Body of pancreas (tissue), 4 donors: Measurements from ENCODE around the gene LMBRD1. TPM values are rescaled to one million over a fixed set of nuclear protein-coding genes. Genes with fewer than 3 reads are reported as not detected.
A peak's percentile ranks its signal among the peaks of the same experiment; 100 is the strongest.

Source experiments
- ATAC-seq: fragments of 150-250 bp; one replicate; pipeline ENCODE4 v1.9.1; 2016
- DNase-seq, 4 donors: peaks; one replicate each; pipeline ENCODE4 v3.0.0-alpha.2; 2019
- H3K27ac ChIP-seq, 4 donors: fragments of 200-600 bp; sonication (generic); 1 replicate in 3 of 4; 2 replicates in 1 of 4; pipeline versions ENCODE4 v1.5.1 to v1.6.1; 2016 to 2019; ENCODE audit warnings: mild to moderate bottlenecking in 1 of 4, mixed read lengths in 1 of 4, moderate library complexity in 1 of 4
- H3K27me3 ChIP-seq, 2 donors: fragments of 200-600 bp; sonication (generic); one replicate each; pipeline ENCODE4 v1.6.0; 2016; ENCODE audit warnings: mild to moderate bottlenecking in 1 of 2
- H3K36me3 ChIP-seq, 2 donors: fragments of 200-600 bp; sonication (generic); replicated peaks in 1 of 2; 2 replicates each; pipeline ENCODE4 v1.5.1; 2016; ENCODE audit warnings: low read depth in 2 of 2; ENCODE audit not compliant: insufficient read depth in 1 of 2
- H3K4me1 ChIP-seq: fragments of 200-600 bp; sonication (generic); one replicate; pipeline ENCODE4 v1.6.0; 2016
- H3K4me3 ChIP-seq, 2 donors: fragments of 200-600 bp; sonication (generic); 1 replicate in 1 of 2; 2 replicates in 1 of 2; pipeline ENCODE4 v1.5.1; 2016 to 2019
- H3K9me3 ChIP-seq, 3 donors: fragments of 200-600 bp; sonication (generic); 1 replicate in 2 of 3; 2 replicates in 1 of 3; pipeline ENCODE4 v1.5.1; 2016
- CTCF ChIP-seq, 7 experiments: fragments of 450-650 bp in 4 of 7; fragments of 200-600 bp in 3 of 7; sonication (generic) in 3 of 7; IDR thresholded peaks; one replicate each; pipeline ENCODE4 v1.5.1; 2016 to 2019; ENCODE audit warnings: antibody characterized with exemption in 7 of 7
- POLR2A ChIP-seq, 3 donors: fragments of 450-650 bp; IDR thresholded peaks; one replicate each; pipeline ENCODE4 v1.6.1; 2016; ENCODE audit warnings: antibody characterized with exemption in 3 of 3, mild to moderate bottlenecking in 2 of 3
- WGBS, 2 donors: methylation state at CpG; one replicate each; pipeline ENCODE4 v1.1.5; 2017; 5-methylcytosine and 5-hydroxymethylcytosine counted together
- intact Hi-C: fragments of 100-400 bp; cut with DNase I; formaldehyde crosslinking; loops from one replicate; pipeline ENCODE4 v1.15.1; 2023
- total RNA-seq, 2 donors: library from RNA; depleted of rRNA; stranded (reverse); fragments of >200 nt; gene quantifications; one replicate each; pipeline ENCODE4 v1.1.0, GENCODE V29; 2016

The LMBRD1 gene
- total RNA-seq, 2 donors from 2014 or later: 33.9 to 55.3 TPM

DNA sequence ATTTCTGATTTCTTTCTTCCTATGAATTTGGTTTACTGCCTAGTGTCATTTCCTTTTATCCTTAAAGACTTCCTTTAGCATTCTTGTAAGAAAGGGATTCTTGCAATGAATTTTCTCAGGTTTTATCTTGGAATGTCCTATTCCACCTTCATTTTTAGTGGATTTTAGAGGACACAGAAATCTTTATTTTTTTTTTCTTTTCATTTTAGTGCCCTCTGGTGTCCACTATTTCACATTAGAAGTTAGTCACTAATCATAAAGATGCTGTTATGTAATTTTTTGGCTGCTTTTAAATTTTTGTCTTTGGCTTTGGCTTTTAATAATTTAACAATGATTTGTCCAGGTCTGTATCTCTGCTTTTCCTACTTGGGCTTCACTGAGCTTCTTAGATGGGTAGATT, 28.1 kb downstream of the LMBRD1 start:
- TF ChIP-seq POLR2A (IDR thresholded peaks at IDR 0.05) (no peak), CTCF (IDR thresholded peaks at IDR 0.05) (peak in 2 of 7 experiments; percentile 13 to 14)
- no peak for ATAC-seq
- Histone ChIP-seq H3K4me1 (no peaks in the 10 kb centered on the region), H3K27ac (no peak overlapping the region), H3K36me3 (no peaks in the 10 kb centered on the region), H3K4me3 (no peak overlapping the region), H3K9me3 (no peaks in the 10 kb centered on the region), H3K27me3 (no peaks in the 10 kb centered on the region)
- intact Hi-C loops: no loop called here
- no peak for DNase-seq

DNA sequence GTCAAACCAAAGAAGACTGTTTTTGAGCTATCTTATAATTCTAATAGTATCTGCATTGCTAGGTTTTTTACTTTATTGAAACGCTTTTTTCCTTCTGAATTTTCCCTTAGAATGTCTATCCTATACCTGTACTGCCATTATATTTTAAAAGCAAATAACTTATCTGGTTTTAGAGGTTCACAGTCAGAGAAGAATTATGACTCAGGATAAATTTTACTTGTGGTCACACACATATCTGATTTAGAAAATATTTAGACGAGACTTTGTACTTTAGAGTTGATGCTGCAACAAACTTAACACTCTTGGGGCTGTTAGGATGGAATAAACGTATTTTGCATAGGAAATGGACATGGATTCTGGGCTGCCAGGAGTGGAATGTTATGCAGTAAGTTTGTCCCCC, 33.0 kb downstream of the LMBRD1 start:
- Histone ChIP-seq H3K9me3 (no peaks in the 10 kb centered on the region), H3K4me1 (peaks cover 2% of the 10 kb centered on the region), H3K27ac (no peak overlapping the region), H3K4me3 (no peak overlapping the region), H3K27me3 (no peaks in the 10 kb centered on the region), H3K36me3 (no peaks in the 10 kb centered on the region)
- TF ChIP-seq CTCF (IDR thresholded peaks at IDR 0.05) (no peak), POLR2A (IDR thresholded peaks at IDR 0.05) (no peak)
- ATAC-seq: no peak
- intact Hi-C loops: no loop called here
- no peak for DNase-seq
- WGBS, 2 donors: 83% methylated on average over 3 of the region's 3 CpGs

DNA sequence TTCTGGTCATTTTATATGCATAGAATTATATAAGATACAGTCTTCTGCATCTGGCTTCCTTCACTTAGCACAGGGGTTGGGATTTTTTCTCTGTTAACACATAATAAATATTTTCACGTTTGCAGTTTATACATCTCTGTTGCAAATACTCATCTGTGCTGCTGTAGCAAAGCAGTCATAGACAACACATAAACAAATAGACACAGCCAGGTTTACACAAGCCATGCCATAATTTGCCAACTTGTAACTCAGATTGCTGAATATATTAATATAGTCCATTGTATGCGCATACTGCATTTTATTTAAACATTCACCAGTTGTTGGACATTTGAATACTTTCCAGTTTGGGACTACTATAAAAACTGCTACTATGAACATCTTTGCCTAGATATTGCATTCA, 35.0 kb downstream of the LMBRD1 start:
- no peak overlapping the region for H3K4me3 ChIP-seq
- intact Hi-C loops: no loop called here
- H3K27me3 ChIP-seq: no peaks in the 10 kb centered on the region
- 69 to 72% methylated on average over 2 of the region's 2 CpGs for WGBS, 2 donors
- DNase-seq (no peak), ATAC-seq (no peak)
- H3K9me3 ChIP-seq: no peaks in the 10 kb centered on the region
- no peak overlapping the region for H3K27ac ChIP-seq
- TF ChIP-seq CTCF (IDR thresholded peaks at IDR 0.05) (no peak), POLR2A (IDR thresholded peaks at IDR 0.05) (no peak)
- peaks cover 8% of the 10 kb centered on the region for H3K4me1 ChIP-seq
- H3K36me3 ChIP-seq: no peaks in the 10 kb centered on the region

DNA sequence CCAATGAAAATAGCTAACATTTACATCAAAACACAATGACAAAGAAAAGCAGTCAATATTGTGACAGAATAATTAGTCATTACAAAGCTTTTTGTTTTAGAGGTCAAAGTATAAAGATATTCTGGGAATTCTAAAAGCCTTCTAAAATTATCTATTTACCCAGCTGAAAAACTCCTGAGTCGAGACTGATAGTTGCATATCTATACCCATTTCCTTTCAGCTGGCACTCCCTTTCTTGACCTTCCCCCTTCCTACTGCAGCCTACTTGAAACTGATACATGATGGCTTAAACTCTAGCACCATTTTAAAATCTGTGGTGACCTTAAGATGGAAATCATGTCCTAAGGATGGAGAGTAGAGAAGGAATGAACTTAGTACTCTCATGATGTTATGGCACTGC, 38.6 kb downstream of the LMBRD1 start:
- H3K36me3 ChIP-seq: no peaks in the 10 kb centered on the region
- H3K4me1 ChIP-seq: peaks cover 8% of the 10 kb centered on the region
- peak; percentile 21 for ATAC-seq
- 3 to 6% methylated on average over 1 of the region's 1 CpG for WGBS, 2 donors
- peak overlapping the region in 2 of 4 donors; percentile 1 to 17 for H3K27ac ChIP-seq
- H3K4me3 ChIP-seq: no peak overlapping the region
- no peak for DNase-seq
- no peaks in the 10 kb centered on the region for H3K9me3 ChIP-seq
- no peak for TF ChIP-seq POLR2A (IDR thresholded peaks at IDR 0.05)
- TF ChIP-seq CTCF (IDR thresholded peaks at IDR 0.05): no peak
- intact Hi-C loops: no loop called here
- H3K27me3 ChIP-seq: no peaks in the 10 kb centered on the region

DNA sequence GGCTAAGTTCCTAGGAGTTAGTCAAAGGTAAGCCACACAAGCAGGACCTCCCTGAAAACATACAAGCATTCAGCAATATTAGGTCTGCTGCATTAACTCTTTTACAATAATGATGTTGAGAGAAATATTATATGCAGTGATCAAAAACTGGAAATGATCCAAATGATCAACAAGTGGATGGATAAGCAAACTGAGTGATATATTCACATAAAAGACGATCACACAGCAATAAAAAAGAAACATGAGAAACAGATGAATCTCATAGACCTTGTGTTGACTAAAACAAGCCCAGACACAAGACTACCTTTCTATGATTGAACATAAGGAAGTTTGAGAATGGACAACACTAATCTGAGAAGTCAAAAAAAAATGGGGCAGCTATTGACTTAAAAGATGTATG, 39.9 kb downstream of the LMBRD1 start:
- no peak for TF ChIP-seq POLR2A (IDR thresholded peaks at IDR 0.05)
- no peak for TF ChIP-seq CTCF (IDR thresholded peaks at IDR 0.05)
- WGBS, 2 donors: 54 to 63% methylated on average over 1 of the region's 1 CpG
- Histone ChIP-seq H3K4me1 (peaks cover 8% of the 10 kb centered on the region), H3K4me3 (no peak overlapping the region), H3K9me3 (no peaks in the 10 kb centered on the region), H3K27ac (no peak overlapping the region), H3K27me3 (no peaks in the 10 kb centered on the region), H3K36me3 (no peaks in the 10 kb centered on the region)
- ATAC-seq (no peak), DNase-seq (no peak)
- intact Hi-C loops: no loop called here
